Central memory CD4-positive, alpha-beta T cell (primary cell): ENCODE measurements around the gene LDLRAD4.

ENCODE experiments used
- DNase-seq: peaks from one replicate; pipeline ENCODE4 v3.0.0; 2022

The LDLRAD4 gene

GRCh38 chr18:13356032-13356431, 137.5 kb downstream of the LDLRAD4 start:
- no peak for DNase-seq

GRCh38 chr18:13357289-13357688, 138.7 kb downstream of the LDLRAD4 start:
- DNase-seq: no peak

- DNase-seq: no peak
Observed at GRCh38 chr18:13359210-13359609, 140.7 kb downstream of the LDLRAD4 start.

GRCh38 chr18:13361431-13361830, 142.9 kb downstream of the LDLRAD4 start:
- no peak for DNase-seq

GRCh38 chr18:13362051-13362450, 143.5 kb downstream of the LDLRAD4 start:
- no peak for DNase-seq

- DNase-seq: no peak
Observed at GRCh38 chr18:13362607-13363006, 144.0 kb downstream of the LDLRAD4 start.

GRCh38 chr18:13363359-13363758, 144.8 kb downstream of the LDLRAD4 start:
- no peak for DNase-seq

- DNase-seq: no peak
Observed at GRCh38 chr18:13364721-13365205, 146.2 kb downstream of the LDLRAD4 start.

- DNase-seq: no peak
Observed at GRCh38 chr18:13366131-13366530, 147.6 kb downstream of the LDLRAD4 start.

GRCh38 chr18:13366541-13366940, 148.0 kb downstream of the LDLRAD4 start:
- DNase-seq: no peak

GRCh38 chr18:13366962-13367892, 148.7 kb downstream of the LDLRAD4 start:
- DNase-seq: no peak

- no peak for DNase-seq
Observed at GRCh38 chr18:13368080-13368813, 149.7 kb downstream of the LDLRAD4 start.

- no peak for DNase-seq
Observed at GRCh38 chr18:13369353-13369752, 150.8 kb downstream of the LDLRAD4 start.

- no peak for DNase-seq
Observed at GRCh38 chr18:13369756-13370510, 151.4 kb downstream of the LDLRAD4 start.

GRCh38 chr18:13370995-13371625, 152.6 kb downstream of the LDLRAD4 start:
- no peak for DNase-seq

- DNase-seq: peak; percentile 32
Observed at GRCh38 chr18:13371689-13372418, 153.3 kb downstream of the LDLRAD4 start.

- no peak for DNase-seq
Observed at GRCh38 chr18:13372531-13372951, 154.0 kb downstream of the LDLRAD4 start.

GRCh38 chr18:13374096-13374467, 155.5 kb downstream of the LDLRAD4 start:
- no peak for DNase-seq

- no peak for DNase-seq
Observed at GRCh38 chr18:13374468-13375301, 156.1 kb downstream of the LDLRAD4 start.
